IgD-negative memory B cell (primary cell): Measurements from ENCODE around the gene ADGRE1. TPM values are rescaled to one million over a fixed set of nuclear protein-coding genes. Genes with fewer than 3 reads are reported as not detected.
A peak's percentile ranks its signal among the peaks of the same experiment; 100 is the strongest.

Experiments
- H3K27ac Mint-ChIP-seq, 3 donors: one replicate each; pipeline ENCODE4 v1.8.0; 2020 to 2022; ENCODE audit warnings: mild to moderate bottlenecking in 3 of 3, mixed read lengths in 3 of 3, moderate library complexity in 1 of 3
- H3K27me3 Mint-ChIP-seq: one replicate; pipeline ENCODE4 v1.8.0; 2021; ENCODE audit warnings: mixed read lengths
- H3K36me3 Mint-ChIP-seq: one replicate; pipeline ENCODE4 v1.8.0; 2020; ENCODE audit warnings: mild to moderate bottlenecking, mixed read lengths
- H3K4me1 Mint-ChIP-seq, 3 donors: one replicate each; pipeline ENCODE4 v1.8.0; 2020 to 2022; ENCODE audit warnings: mixed read lengths in 3 of 3, mild to moderate bottlenecking in 1 of 3
- H3K4me3 Mint-ChIP-seq, 4 donors: one replicate each; pipeline ENCODE4 v1.8.0; 2020 to 2022; ENCODE audit warnings: mild to moderate bottlenecking in 4 of 4, mixed read lengths in 4 of 4, moderate library complexity in 3 of 4
- H3K9me3 Mint-ChIP-seq, 3 donors: one replicate each; pipeline ENCODE4 v1.8.0; 2020 to 2021; ENCODE audit warnings: mixed read lengths in 3 of 3, mild to moderate bottlenecking in 1 of 3
- polyA plus RNA-seq: library from polyadenylated mRNA; unstranded; fragments of 300-500 nt; fragmentation: Illumina TruSeq; gene quantifications from one replicate; pipeline ENCODE4 v1.2.3, GENCODE V29; 2021

The ADGRE1 gene
- polyA plus RNA-seq = 0.06 TPM

GRCh38 chr19:6887316-6887715, at the start of gene ADGRE1:
Gene ADGRE1 (plus strand): TSS chr19:6887579. CDS start chr19:6887609, 30 bp downstream.
- Mint-ChIP-seq H3K27me3 (peaks cover 14% of the 10 kb centered on the region), H3K4me1 (peaks cover 7 to 15% (median 8%) of the 10 kb centered on the region in 3 donors), H3K36me3 (peaks cover 3% of the 10 kb centered on the region), H3K9me3 (peaks cover 9 to 21% (median 12%) of the 10 kb centered on the region in 3 donors), H3K27ac (no peak within 1 kb of the TSS), H3K4me3 (no peak within 1 kb of the TSS)

DNA sequence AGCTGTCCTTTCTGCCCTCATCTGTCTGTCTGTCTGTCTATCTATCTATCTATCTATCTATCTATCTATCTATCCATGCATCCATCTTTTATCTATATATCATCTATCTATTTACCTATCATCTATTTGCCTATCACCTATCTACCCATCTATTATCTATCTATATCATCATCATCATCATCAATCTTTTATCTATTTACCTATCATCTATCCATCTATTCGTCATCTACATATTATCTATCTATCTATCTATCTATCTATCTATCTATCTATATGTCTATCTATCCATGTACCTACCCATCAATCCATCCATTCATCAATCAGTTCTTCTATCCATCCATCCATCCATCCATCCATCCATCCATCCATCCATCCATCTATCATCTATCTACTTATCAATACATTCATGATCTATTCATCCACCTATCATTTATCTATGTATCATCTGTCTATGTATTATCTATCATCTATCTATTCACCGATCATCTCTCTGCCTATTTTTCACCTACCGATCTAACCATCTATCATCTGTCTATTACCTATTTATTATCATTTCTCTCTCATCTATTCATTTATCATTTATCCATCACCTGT, 49.2 kb upstream of the ADGRE1 start:
- Mint-ChIP-seq H3K9me3 (no peaks in the 10 kb centered on the region), H3K27me3 (no peaks in the 10 kb centered on the region), H3K4me3 (no peak overlapping the region), H3K36me3 (peaks cover 3% of the 10 kb centered on the region), H3K4me1 (peaks cover 0 to 3% (median 0%) of the 10 kb centered on the region in 3 donors), H3K27ac (peak overlapping the region in 1 of 3 donors; percentile 4)

- H3K4me1 Mint-ChIP-seq = no peaks in the 10 kb centered on the region
- H3K9me3 Mint-ChIP-seq = no peaks in the 10 kb centered on the region
- H3K36me3 Mint-ChIP-seq = no peaks in the 10 kb centered on the region
- H3K4me3 Mint-ChIP-seq = no peak overlapping the region
- no peak overlapping the region for H3K27ac Mint-ChIP-seq
- H3K27me3 Mint-ChIP-seq = no peaks in the 10 kb centered on the region
Observed at GRCh38 chr19:6842871-6843607, 44.3 kb upstream of the ADGRE1 start.

DNA sequence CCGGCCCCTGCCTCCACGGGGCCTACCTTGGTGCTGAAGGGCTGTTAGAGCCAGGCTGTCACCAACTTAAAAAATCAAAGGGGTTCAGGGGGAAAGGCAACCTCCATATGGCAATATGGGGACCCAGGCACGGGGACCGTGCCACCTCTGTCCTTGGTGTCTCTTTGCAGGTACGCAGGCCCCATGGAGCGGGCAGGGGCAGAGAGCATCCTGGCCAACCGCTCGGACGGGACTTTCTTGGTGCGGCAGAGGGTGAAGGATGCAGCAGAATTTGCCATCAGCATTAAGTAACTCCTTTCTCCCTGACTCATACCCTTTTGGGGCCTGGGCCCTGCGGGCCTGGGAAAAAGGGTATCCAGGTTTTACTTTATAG, 39.6 kb upstream of the ADGRE1 start:
- no peaks in the 10 kb centered on the region for H3K36me3 Mint-ChIP-seq
- H3K27ac Mint-ChIP-seq = no peak overlapping the region

DNA sequence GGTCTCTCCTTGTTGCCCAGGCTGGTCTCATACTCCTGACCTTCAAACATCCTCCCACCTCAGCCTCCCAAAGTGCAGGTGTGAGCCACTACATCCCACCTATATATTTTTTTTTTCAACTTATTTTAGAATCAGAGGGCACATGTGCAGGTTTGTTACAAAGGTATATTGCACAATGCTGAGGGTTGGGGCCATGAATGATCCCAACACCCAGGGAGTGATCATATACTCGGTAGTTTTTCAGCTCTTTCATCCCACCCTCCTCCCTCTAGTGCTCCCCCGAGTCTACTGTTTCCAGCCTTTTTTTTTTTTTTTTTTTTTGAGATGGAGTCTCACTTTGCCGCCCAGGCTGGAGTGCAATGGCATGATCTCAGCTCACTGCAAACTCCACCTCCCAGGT, 38.4 kb upstream of the ADGRE1 start:
- H3K4me1 Mint-ChIP-seq = no peaks in the 10 kb centered on the region
- H3K27ac Mint-ChIP-seq = no peak overlapping the region
- H3K27me3 Mint-ChIP-seq = no peaks in the 10 kb centered on the region
- H3K9me3 Mint-ChIP-seq = no peaks in the 10 kb centered on the region
- H3K36me3 Mint-ChIP-seq = no peaks in the 10 kb centered on the region
- no peak overlapping the region for H3K4me3 Mint-ChIP-seq

More for the DNA sequence above, 39.6 kb upstream of the ADGRE1 start:
- Mint-ChIP-seq H3K4me3 (no peak overlapping the region), H3K9me3 (no peaks in the 10 kb centered on the region), H3K27me3 (no peaks in the 10 kb centered on the region), H3K4me1 (no peaks in the 10 kb centered on the region)

- Mint-ChIP-seq H3K9me3 (no peaks in the 10 kb centered on the region), H3K36me3 (peaks cover 4% of the 10 kb centered on the region), H3K4me1 (no peaks in the 10 kb centered on the region), H3K4me3 (no peak overlapping the region), H3K27ac (peak overlapping the region in 1 of 3 donors; percentile 39), H3K27me3 (no peaks in the 10 kb centered on the region)
Observed at GRCh38 chr19:6849876-6850275, 37.5 kb upstream of the ADGRE1 start.

GRCh38 chr19:6851359-6851758, 36.0 kb upstream of the ADGRE1 start:
- Mint-ChIP-seq H3K27me3 (no peaks in the 10 kb centered on the region), H3K27ac (no peak overlapping the region), H3K4me3 (no peak overlapping the region), H3K4me1 (peaks cover 0 to 1% (median 0%) of the 10 kb centered on the region in 3 donors), H3K36me3 (peaks cover 4% of the 10 kb centered on the region), H3K9me3 (no peaks in the 10 kb centered on the region)

DNA sequence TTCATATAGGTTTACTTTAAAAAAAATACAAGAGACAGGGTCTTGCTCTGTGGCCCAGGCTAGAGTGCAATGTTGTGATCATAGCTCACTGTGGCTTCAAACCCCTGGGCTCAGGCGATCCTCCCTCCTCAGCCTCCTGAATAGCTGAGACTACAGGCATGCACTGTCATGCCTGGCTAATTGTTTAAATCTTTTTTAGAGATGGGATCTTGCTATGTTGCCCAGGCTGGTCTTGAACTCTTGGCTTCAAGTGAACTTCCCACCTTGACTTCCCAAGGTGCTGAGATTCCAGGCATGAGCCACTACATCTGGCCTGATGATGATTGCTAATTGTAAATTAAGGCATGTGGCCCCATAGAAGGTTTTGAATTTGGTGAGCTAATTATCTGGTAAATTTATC, 35.4 kb upstream of the ADGRE1 start:
- Mint-ChIP-seq H3K9me3 (no peaks in the 10 kb centered on the region), H3K27ac (no peak overlapping the region), H3K27me3 (no peaks in the 10 kb centered on the region), H3K4me3 (no peak overlapping the region), H3K36me3 (peaks cover 6% of the 10 kb centered on the region), H3K4me1 (peaks cover 0 to 1% (median 0%) of the 10 kb centered on the region in 3 donors)

DNA sequence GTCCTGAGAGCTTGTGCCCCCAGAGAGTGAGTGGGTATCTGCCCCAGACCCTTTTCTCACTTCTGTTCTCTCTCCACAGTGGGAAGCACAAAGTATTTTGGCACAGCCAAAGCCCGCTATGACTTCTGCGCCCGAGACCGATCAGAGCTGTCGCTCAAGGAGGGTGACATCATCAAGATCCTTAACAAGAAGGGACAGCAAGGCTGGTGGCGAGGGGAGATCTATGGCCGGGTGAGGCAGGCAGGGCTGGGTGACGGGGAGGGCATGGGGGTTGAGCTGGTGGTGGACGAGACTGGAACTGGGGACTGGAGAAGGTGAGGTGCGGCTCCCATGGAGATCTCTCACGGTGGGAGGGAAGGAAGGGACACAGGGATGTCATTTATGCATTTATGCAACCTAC, 33.5 kb upstream of the ADGRE1 start:
- Mint-ChIP-seq H3K4me1 (peaks cover 0 to 1% (median 0%) of the 10 kb centered on the region in 3 donors), H3K27me3 (no peaks in the 10 kb centered on the region), H3K4me3 (no peak overlapping the region), H3K27ac (no peak overlapping the region), H3K9me3 (no peaks in the 10 kb centered on the region), H3K36me3 (peaks cover 10% of the 10 kb centered on the region)

- Mint-ChIP-seq H3K9me3 (no peaks in the 10 kb centered on the region), H3K4me1 (peaks cover 0 to 1% (median 0%) of the 10 kb centered on the region in 3 donors), H3K36me3 (peaks cover 10% of the 10 kb centered on the region), H3K4me3 (no peak overlapping the region), H3K27ac (peak overlapping the region in 1 of 3 donors; percentile 60), H3K27me3 (no peaks in the 10 kb centered on the region)
Observed at GRCh38 chr19:6854758-6855157, 32.6 kb upstream of the ADGRE1 start.

- H3K27me3 Mint-ChIP-seq = no peaks in the 10 kb centered on the region
- H3K27ac Mint-ChIP-seq = peak overlapping the region in 1 of 3 donors; percentile 82
- no peak overlapping the region for H3K4me3 Mint-ChIP-seq
Observed at GRCh38 chr19:6856749-6857372, 30.5 kb upstream of the ADGRE1 start.

GRCh38 chr19:6861683-6862286, 25.6 kb upstream of the ADGRE1 start:
- Mint-ChIP-seq H3K27me3 (peaks cover 6% of the 10 kb centered on the region), H3K4me1 (peaks cover 6 to 11% (median 9%) of the 10 kb centered on the region in 3 donors), H3K36me3 (peaks cover 4% of the 10 kb centered on the region), H3K4me3 (peak overlapping the region in 3 of 4 donors; percentile 26 to 77 (median 65)), H3K9me3 (no peaks in the 10 kb centered on the region), H3K27ac (peak overlapping the region; percentile 57 to 95 (median 76))

More at GRCh38 chr19:6856749-6857372, 30.5 kb upstream of the ADGRE1 start:
- peaks cover 0 to 3% (median 0%) of the 10 kb centered on the region in 3 donors for H3K4me1 Mint-ChIP-seq
- no peaks in the 10 kb centered on the region for H3K9me3 Mint-ChIP-seq
- H3K36me3 Mint-ChIP-seq = peaks cover 10% of the 10 kb centered on the region

DNA sequence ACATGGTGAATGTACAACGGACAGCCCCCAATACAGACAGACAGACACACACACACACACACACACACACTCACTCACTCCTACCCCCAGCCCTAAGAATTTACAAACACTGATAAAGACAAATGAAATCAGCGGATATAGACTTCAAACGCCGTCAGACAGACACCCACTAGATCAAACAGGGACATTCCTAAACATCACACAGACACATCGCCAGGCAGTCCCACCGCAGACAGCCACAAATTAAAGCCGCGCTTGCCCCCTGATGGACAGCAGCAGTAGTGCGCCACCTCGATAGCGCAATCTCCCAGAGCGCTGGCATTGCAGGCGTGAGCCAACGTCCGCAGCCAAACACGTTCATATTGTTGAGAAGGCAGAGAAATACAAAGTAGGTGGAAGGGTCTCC, 24.7 kb upstream of the ADGRE1 start:
- H3K9me3 Mint-ChIP-seq = no peaks in the 10 kb centered on the region
- H3K4me1 Mint-ChIP-seq = peaks cover 6 to 11% (median 9%) of the 10 kb centered on the region in 3 donors
- H3K4me3 Mint-ChIP-seq = peak overlapping the region; percentile 79 to 95 (median 86)
- peak overlapping the region; percentile 55 to 95 (median 81) for H3K27ac Mint-ChIP-seq
- peaks cover 9% of the 10 kb centered on the region for H3K27me3 Mint-ChIP-seq
- peaks cover 2% of the 10 kb centered on the region for H3K36me3 Mint-ChIP-seq

DNA sequence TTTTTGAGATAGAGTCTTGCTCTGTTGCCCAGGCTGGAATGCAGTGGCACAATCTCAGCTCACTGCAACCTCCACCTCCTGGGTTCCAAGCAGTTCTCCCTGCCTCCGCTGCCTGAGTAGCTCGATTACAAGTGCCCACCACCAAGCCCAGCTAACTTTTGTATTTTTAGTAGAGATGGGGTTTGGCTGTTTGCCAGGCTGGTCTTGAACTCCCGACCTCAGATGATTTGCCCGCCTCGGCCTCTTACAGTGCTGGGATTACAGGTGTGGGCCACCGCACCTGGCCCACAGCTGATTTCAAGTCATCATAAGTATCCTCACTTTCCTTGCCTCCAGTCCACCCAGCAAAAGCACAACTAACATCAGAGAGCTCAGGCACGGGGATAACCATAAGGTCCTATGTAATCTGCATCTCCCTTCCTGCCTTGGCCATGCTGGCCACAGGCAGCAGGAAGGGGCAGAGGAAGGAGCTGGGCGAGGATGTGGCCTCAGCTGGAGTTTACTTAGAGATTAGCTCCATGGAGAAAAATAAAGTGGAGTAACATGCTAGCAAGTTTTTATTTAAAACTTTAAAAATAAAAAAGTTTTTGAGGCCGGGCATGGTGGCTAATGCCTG, 22.9 kb upstream of the ADGRE1 start:
- Mint-ChIP-seq H3K4me1 (peaks cover 6 to 11% (median 9%) of the 10 kb centered on the region in 3 donors), H3K27ac (peak overlapping the region in 1 of 3 donors; percentile 69), H3K9me3 (no peaks in the 10 kb centered on the region), H3K36me3 (peaks cover 2% of the 10 kb centered on the region), H3K27me3 (peaks cover 10% of the 10 kb centered on the region), H3K4me3 (peak overlapping the region in 1 of 4 donors; percentile 62)
